Measurements from ENCODE around the gene MAP9. TPM values are rescaled to one million over a fixed set of nuclear protein-coding genes. Genes with fewer than 3 reads are reported as not detected.
"Not testable (repeated sequence)": the region's sequence is repeated elsewhere in the genome, so short reads cannot be mapped to it uniquely, and the experiment has no call there.

The MAP9 gene
- total RNA-seq, 1 donor from 2014 or later = 2.0 TPM

DNA sequence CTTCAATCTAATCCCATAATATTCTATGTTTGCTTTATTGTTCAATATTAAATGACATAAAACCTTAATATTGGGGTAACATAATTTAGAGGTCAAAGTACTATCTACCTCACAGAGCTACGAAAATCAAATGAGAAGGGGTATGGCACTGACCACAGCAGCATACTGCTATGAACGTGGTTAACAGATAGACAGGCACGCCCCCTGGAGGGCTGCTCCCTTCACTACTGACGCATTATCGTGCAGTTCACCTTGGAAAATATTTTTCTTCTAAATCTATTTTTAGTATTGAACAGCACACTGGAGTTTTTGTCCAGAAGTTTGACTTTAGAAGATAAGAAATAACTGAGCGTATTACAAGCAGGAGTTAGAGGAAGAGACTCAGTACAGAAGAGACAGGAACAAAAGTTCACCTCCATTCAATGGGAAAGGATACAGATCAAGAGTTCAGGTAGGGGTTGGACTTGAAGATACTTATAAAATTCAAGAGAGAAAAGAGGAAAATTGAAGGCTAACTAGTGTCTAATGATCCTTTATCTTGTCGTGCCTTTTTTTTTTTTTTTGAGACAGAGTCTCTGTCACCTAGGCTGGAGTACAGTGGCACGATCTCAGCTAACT is 22.7 kb downstream of the MAP9 start:
- no peak for DNase-seq (ENCODE audit: extremely low read depth, low read depth, low spot score)

DNA sequence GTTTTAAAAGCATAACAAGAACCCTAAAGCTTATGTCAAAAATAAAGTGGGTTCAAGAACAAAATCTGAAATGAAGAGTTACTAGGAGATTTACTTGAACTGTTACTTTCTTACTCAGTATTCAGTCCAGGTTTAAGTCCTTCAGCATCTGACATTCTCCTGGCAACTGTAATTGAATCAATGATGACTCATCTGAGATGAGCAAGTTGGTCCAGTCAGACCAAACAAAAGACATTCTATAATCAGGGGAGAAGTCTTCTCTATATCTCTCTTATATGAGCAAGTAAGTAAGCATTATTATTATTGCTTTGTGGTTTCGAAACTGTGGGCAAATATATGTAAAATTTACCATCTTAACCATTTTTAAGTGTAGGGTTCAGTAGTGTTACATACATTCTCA is 34.6 kb downstream of the MAP9 start:
- DNase-seq (ENCODE audit: extremely low read depth, low read depth, low spot score) = no peak

DNA sequence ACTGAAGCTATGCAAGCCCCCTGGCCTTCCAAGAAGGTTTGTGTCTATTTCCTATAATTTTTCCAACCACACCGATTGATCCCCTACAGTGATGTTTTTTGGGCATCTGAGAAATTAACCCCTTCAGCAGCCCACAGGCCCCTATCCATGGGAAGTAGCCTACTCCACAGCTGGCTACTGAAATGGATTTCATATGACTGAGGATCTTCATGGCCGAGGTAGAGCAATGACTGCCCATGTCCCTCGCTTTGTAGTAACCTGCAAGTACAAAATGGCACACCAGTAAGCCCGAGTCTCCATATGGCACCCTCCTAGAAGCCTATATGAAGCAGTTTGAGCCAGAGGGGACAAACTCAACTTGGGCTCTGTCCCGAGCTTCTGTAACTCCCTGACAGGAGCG is 36.8 kb downstream of the MAP9 start:
- DNase-seq (ENCODE audit: extremely low read depth, low read depth, low spot score) = no peak

DNA sequence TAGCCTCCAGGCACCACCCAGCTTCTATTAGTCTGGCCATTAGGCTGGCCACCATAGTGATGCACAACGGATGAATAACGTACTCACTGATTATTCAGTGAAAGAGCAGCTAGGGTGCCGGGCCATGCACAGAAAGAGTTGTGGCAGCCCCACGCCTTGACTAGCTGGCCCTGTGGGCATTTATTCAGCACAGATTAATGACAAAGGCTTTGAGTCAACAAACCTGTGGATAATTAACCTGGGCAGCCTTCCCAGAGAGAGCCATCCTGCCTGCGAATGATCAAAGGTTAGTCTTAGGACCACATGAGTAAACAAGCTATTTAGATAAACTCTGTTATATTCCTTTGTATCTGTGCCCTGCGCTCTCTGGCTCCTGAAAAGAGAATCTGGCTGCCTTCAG is 37.2 kb downstream of the MAP9 start:
- DNase-seq (ENCODE audit: extremely low read depth, low read depth, low spot score) = no peak

- DNase-seq (ENCODE audit: extremely low read depth, low read depth, low spot score) = no peak
Measured at GRCh38 chr4:155338196-155338595, 38.6 kb downstream of the MAP9 start.

GRCh38 chr4:155336242-155336641 is 40.5 kb downstream of the MAP9 start:
- no peak for DNase-seq (ENCODE audit: extremely low read depth, low read depth, low spot score)

DNA sequence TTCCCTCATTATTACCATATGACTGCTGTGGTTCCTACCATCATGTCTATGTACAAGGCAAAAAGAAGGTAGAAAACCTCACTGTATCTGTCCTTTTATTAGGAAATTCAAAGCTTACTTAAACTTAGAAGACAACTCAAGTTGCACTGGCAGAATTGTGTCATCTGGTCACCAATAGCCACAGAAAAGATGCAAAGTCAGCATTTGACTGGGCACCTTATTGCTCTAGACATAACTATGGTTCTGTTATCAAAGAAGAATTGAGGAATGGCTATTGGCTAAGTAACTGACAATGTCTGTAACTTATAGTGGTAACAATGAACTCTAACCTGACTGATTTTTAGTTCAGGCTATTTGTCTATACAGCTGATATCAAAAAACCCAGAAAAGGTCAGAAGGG is 45.3 kb downstream of the MAP9 start:
- DNase-seq (ENCODE audit: extremely low read depth, low read depth, low spot score) = no peak

- DNase-seq (ENCODE audit: extremely low read depth, low read depth, low spot score) = no peak
Measured at GRCh38 chr4:155322782-155323181, 54.0 kb downstream of the MAP9 start.

- no peak for DNase-seq (ENCODE audit: extremely low read depth, low read depth, low spot score)
Measured at GRCh38 chr4:155321006-155321405, 55.8 kb downstream of the MAP9 start.

DNA sequence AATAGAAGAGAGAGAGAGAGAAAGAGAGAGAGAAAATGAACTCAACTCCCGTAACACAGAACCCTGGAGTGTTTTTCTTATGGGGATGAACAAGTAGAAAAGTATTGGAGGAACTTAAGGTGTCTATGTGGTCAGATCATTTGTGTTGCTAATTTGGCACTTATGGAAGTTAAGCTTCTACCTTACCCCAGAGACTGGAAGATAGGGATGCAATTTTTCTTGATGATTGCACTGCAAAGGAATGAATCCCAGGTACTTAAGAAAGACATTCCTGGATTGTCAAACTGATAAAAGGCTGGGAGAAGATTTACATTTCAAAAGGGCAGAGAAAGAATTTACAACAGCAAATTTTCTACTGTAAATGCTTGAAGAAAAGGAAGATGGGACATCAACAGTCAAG is 57.2 kb downstream of the MAP9 start:
- DNase-seq (ENCODE audit: extremely low read depth, low read depth, low spot score) = no peak

DNA sequence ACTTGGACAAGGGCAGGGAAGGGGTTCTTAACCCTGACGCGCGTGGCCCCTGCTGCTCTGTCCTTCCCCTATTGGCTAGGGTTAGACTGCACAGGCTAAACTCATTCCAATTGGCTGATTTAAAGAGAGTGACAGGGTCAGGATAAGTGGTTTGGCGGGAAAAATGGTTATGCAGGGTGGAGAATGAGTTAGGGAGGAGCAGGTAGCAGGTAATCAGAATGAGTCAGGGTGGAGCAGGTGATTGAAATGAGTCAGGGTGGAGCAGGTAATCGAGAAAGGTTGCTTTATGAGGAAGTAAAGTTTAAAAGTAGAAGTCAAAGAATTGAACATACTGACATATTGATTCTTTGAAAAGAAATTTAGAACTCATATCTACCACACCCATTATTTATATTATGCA is 64.7 kb downstream of the MAP9 start:
- not testable (repeated sequence) for DNase-seq (ENCODE audit: extremely low read depth, low read depth, low spot score)

DNA sequence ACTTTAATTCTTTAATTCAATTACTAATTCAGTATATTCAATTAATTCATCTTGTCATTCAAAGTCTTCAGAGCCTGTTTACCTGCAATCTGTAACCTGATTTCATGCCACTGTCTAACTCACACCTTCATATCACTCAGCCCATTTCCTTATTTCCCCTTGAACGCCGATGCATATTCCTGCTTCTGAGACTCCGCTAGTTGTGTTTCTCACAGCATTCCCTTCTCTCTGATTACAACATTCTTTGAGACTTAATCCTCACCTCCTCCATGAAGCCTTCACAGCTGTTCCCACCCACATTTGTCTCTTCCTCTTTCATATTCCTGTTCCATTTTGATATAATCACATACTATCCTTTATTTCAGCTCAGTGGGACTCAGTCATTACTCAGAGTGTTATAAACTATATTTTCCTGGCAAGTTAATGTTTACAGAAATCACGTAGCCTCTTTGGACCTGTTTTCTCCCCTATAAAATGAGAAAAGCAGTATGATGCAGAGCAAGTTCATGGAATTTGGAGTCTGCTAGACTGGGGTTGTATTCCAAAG is 69.0 kb downstream of the MAP9 start:
- no peak for DNase-seq (ENCODE audit: extremely low read depth, low read depth, low spot score)

DNA sequence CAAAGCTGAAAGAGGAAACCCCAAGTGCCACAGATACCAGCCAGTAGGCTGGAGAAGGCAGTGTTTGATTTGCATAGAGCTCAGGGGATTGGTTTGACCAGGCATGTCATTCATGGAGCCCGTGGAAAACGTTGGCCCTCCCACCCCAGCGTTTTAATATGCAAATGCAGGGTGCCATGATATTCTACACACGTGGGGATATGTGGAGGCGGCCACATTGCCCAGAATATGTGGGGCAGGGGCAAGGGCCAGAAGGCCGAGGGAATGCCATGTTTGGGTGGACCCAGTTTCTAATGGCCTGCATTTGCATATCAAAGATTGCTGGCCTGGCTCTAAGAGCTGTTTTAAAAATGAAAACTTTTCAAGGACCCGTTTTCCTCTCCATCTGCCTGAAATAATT is 71.1 kb downstream of the MAP9 start:
- no peak for DNase-seq (ENCODE audit: extremely low read depth, low read depth, low spot score)

GRCh38 chr4:155304375-155304774 is 72.4 kb downstream of the MAP9 start:
- DNase-seq (ENCODE audit: extremely low read depth, low read depth, low spot score) = no peak

DNA sequence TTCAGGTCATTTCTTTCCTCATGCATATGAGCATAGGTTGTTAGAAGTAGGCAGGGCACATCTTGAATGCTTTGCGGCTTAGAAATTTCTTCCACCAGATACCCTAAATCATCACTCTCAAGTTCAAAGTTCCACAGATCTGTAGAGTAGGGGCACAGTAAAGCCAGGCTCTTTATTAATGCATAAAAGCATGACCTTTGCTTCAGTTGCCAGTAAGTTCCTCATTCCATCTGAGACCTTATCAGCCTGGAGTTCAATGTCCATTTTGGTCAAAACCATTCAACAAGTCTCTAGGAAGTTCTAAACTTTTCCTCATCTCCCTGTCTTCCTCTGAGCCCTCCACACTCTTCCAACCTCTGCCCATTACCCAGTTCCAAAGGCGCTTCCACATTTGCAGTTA is 77.7 kb downstream of the MAP9 start:
- DNase-seq (ENCODE audit: extremely low read depth, low read depth, low spot score) = no peak

Other genes starting within 250 kb of the MAP9 start
- not detected in 2 replicates for gene NPY2R, start 168.3 kb downstream of the MAP9 start, total RNA-seq